Measurements from ENCODE around the gene NEK1.

GRCh38 chr4:169398316-169398715 is 214.1 kb downstream of the NEK1 start:
- TF ChIP-seq CTCF (IDR thresholded peaks at IDR 0.05) (no peak), POLR2A (IDR thresholded peaks at IDR 0.05) (no peak)
